H9 (cell line): Measurements from ENCODE around the gene TLX1. TPM values are rescaled to one million over a fixed set of nuclear protein-coding genes. Genes with fewer than 3 reads are reported as not detected.

ENCODE experiments used
- DNase-seq: peaks from one replicate; pipeline ENCODE4 v3.0.0-alpha.2; 2017
- H2AFZ ChIP-seq: one replicate; pipeline ENCODE4 v1.6.1; 2013; ENCODE audit warnings: mild to moderate bottlenecking, low read length, control low read depth, moderate library complexity
- H2AK5ac ChIP-seq: 2 replicates; pipeline ENCODE4 v1.6.1; 2013; ENCODE audit warnings: low read length, control low read depth, mixed read lengths; ENCODE audit not compliant: insufficient read length
- H2BK120ac ChIP-seq: one replicate; pipeline ENCODE4 v1.6.1; 2013; ENCODE audit warnings: low read depth, mild to moderate bottlenecking, low read length, control low read depth, inconsistent platforms; ENCODE audit not compliant: poor library complexity, severe bottlenecking
- H2BK12ac ChIP-seq: 2 replicates; pipeline ENCODE4 v1.6.1; 2013; ENCODE audit warnings: low read length, control low read depth, mixed read lengths, low read depth; ENCODE audit not compliant: insufficient read length
- H2BK15ac ChIP-seq: 2 replicates; pipeline ENCODE4 v1.6.1; 2013; ENCODE audit warnings: low read depth, low read length, control low read depth
- H2BK20ac ChIP-seq: one replicate; pipeline ENCODE4 v1.6.1; 2013; ENCODE audit warnings: low read depth, mild to moderate bottlenecking, low read length, control low read depth, inconsistent platforms; ENCODE audit not compliant: poor library complexity, severe bottlenecking
- H2BK5ac ChIP-seq: 2 replicates; pipeline ENCODE4 v1.6.1; 2013; ENCODE audit warnings: low read length, control low read depth, mixed read lengths; ENCODE audit not compliant: insufficient read length
- H3K14ac ChIP-seq: 2 replicates; pipeline ENCODE4 v1.6.1; 2013; ENCODE audit warnings: low read length, control low read depth; ENCODE audit not compliant: insufficient read depth
- H3K18ac ChIP-seq: 2 replicates; pipeline ENCODE4 v1.6.1; 2013; ENCODE audit warnings: low read depth, mild to moderate bottlenecking, mixed read lengths, low read length, control low read depth; ENCODE audit not compliant: insufficient read length
- H3K23ac ChIP-seq: 2 replicates; pipeline ENCODE4 v1.6.1; 2013; ENCODE audit warnings: low read length, control low read depth, mixed read lengths, low read depth; ENCODE audit not compliant: insufficient read length
- H3K23me2 ChIP-seq: 2 replicates; pipeline ENCODE4 v1.6.1; 2013; ENCODE audit warnings: low read depth, mild to moderate bottlenecking, mixed read lengths, low read length, control low read depth; ENCODE audit not compliant: insufficient read length, poor library complexity, severe bottlenecking
- H3K27ac ChIP-seq: 2 replicates; pipeline ENCODE4 v1.5.1; 2013; ENCODE audit warnings: low read length, control low read depth, mixed read lengths, low read depth; ENCODE audit not compliant: insufficient read length
- H3K27me3 ChIP-seq: 2 replicates; pipeline ENCODE4 v1.6.1; 2013; ENCODE audit warnings: low read length, control low read depth, inconsistent platforms; ENCODE audit not compliant: insufficient read depth
- H3K4ac ChIP-seq: 2 replicates; pipeline ENCODE4 v1.6.1; 2013; ENCODE audit warnings: low read depth, mild to moderate bottlenecking, control low read depth, inconsistent platforms, low read length, moderate library complexity
- H3K4me1 ChIP-seq: 2 replicates; pipeline ENCODE4 v1.6.1; 2013; ENCODE audit warnings: low read length, control low read depth, inconsistent platforms; ENCODE audit not compliant: insufficient read depth
- H3K4me2 ChIP-seq: 2 replicates; pipeline ENCODE4 v1.6.1; 2013; ENCODE audit warnings: low read length, control low read depth, mixed read lengths; ENCODE audit not compliant: insufficient read length, insufficient read depth
- H3K56ac ChIP-seq: 2 replicates; pipeline ENCODE4 v1.6.1; 2013; ENCODE audit warnings: low read depth, mild to moderate bottlenecking, mixed read lengths, low read length, control low read depth; ENCODE audit not compliant: insufficient read length
- H3K79me1 ChIP-seq: 2 replicates; pipeline ENCODE4 v1.6.1; 2013; ENCODE audit warnings: low read depth, mild to moderate bottlenecking, moderate library complexity, low read length, control low read depth, inconsistent platforms; ENCODE audit not compliant: insufficient read depth, poor library complexity, severe bottlenecking
- H3K79me2 ChIP-seq: 2 replicates; pipeline ENCODE4 v1.6.1; 2013; ENCODE audit warnings: low read length, control low read depth, inconsistent platforms; ENCODE audit not compliant: insufficient read depth
- H3K9ac ChIP-seq: 2 replicates; pipeline ENCODE4 v1.6.1; 2013; ENCODE audit warnings: low read length, control low read depth, mixed read lengths; ENCODE audit not compliant: insufficient read length; ENCODE audit errors: extremely low read depth
- H3K9me3 ChIP-seq: one replicate; pipeline ENCODE4 v1.6.1; 2013; ENCODE audit warnings: low read depth, low read length, inconsistent platforms; ENCODE audit not compliant: control insufficient read depth
- H3T11ph ChIP-seq: one replicate; pipeline ENCODE4 v1.6.1; 2013; ENCODE audit warnings: mild to moderate bottlenecking, low read length, control low read depth, inconsistent platforms
- H4K20me1 ChIP-seq: one replicate; pipeline ENCODE4 v1.6.1; 2013; ENCODE audit not compliant: control insufficient read depth, insufficient read length, insufficient read depth
- H4K5ac ChIP-seq: 2 replicates; pipeline ENCODE4 v1.6.1; 2013; ENCODE audit warnings: low read depth, mild to moderate bottlenecking, mixed read lengths, low read length, control low read depth; ENCODE audit not compliant: insufficient read length
- H4K8ac ChIP-seq: replicated peaks from 2 replicates; pipeline ENCODE4 v1.6.1; 2013; ENCODE audit warnings: low read length, control low read depth, mixed read lengths, low read depth; ENCODE audit not compliant: insufficient read length
- H4K91ac ChIP-seq: 2 replicates; pipeline ENCODE4 v1.6.1; 2013; ENCODE audit warnings: low read depth, mild to moderate bottlenecking, moderate library complexity, mixed read lengths, low read length, control low read depth; ENCODE audit not compliant: insufficient read length
- H3K27ac Mint-ChIP-seq, 3 experiments: 2 replicates in 2 of 3; 3 replicates in 1 of 3; pipeline ENCODE4 v1.8.0; 2020 to 2021; ENCODE audit warnings: mixed read lengths in 3 of 3, mild to moderate bottlenecking in 1 of 3, moderate library complexity in 1 of 3
- H3K27me3 Mint-ChIP-seq: 2 replicates; pipeline ENCODE4 v1.8.0; 2021; ENCODE audit warnings: low read depth, mild to moderate bottlenecking, moderate library complexity, mixed read lengths
- H3K36me3 Mint-ChIP-seq, 3 experiments: 2 replicates in 2 of 3; 3 replicates in 1 of 3; pipeline ENCODE4 v1.8.0; 2020 to 2021; ENCODE audit warnings: low read depth in 3 of 3, mixed read lengths in 3 of 3; ENCODE audit not compliant: insufficient read depth in 1 of 3
- H3K4me1 Mint-ChIP-seq, 2 experiments: 2 replicates each; pipeline ENCODE4 v1.8.0; 2020; ENCODE audit warnings: mixed read lengths in 2 of 2
- H3K4me3 Mint-ChIP-seq, 2 experiments: 2 replicates in 1 of 2; 3 replicates in 1 of 2; pipeline ENCODE4 v1.8.0; 2020 to 2021; ENCODE audit warnings: mild to moderate bottlenecking in 2 of 2, mixed read lengths in 2 of 2, moderate library complexity in 1 of 2
- H3K9me3 Mint-ChIP-seq, 2 experiments: 2 replicates in 1 of 2; 3 replicates in 1 of 2; pipeline ENCODE4 v1.8.0; 2020; ENCODE audit warnings: mild to moderate bottlenecking in 2 of 2, mixed read lengths in 2 of 2, moderate library complexity in 1 of 2
- CTCF ChIP-seq: fragments of 200-600 bp; sonication (generic); conservative IDR thresholded peaks from 3 replicates; pipeline ENCODE4 v1.8.0; 2021; ENCODE audit warnings: antibody characterized with exemption, mild to moderate bottlenecking
- whole genome bisulfite sequencing: extraction: QIAGEN DNeasy Blood & Tissue Kit; methylation state at CpG from one replicate; pipeline ENCODE4 v1.1.7; 2013; ENCODE audit warnings: missing lambda C conversion rate, low lambda C conversion rate, mixed read lengths; ENCODE audit not compliant: insufficient read length; ENCODE audit errors: extremely low coverage; 5-methylcytosine and 5-hydroxymethylcytosine counted together
- total RNA-seq: library from RNA; stranded (reverse); gene quantifications from 2 replicates; pipeline ENCODE4 v1.2.1, GENCODE V29; 2021

TLX1 gene
- total RNA-seq, 1 experiment from 2014 or later = not detected

DNA sequence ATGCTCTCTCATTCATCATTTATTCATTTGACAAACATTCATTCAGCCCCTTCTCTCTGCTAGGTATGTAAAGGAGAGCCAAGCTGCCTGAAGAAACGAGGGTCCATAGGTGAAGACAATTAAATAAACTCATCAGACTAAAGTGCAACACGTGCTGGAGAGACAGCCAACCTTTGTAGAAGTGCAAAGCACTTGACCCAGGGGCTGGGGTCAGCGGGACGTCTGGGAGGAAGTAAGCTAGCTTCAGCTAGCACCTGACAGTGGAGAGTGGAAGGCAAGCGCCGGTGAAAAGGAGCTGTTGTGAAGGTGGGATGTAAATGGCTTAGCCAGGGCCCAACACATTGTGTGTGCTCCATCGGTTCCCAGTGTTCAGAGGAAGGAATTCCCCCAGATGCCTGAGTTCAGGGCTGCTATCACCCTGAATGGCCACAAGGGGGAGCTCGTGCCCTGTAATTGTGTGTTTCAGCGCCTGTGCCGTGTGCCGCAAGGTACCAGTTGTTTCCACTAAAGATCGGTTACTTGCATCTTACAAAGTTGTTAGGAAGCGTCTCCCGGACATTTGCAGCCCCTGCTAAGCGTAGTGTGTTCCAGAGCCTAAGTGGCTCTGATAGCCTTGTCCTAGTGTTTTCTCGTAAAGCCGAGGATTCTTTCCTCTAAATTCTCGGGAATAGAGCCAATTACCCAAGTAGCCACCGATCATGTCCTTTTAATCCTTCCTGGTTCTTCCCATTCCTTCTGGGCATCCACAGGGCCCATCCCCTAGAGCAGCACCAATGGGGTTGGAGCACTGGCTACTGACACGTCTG is 30.6 kb downstream of the TLX1 start:
- DNase-seq = peak; percentile 91

More for the DNA sequence above, 30.6 kb downstream of the TLX1 start:
- WGBS = no CpG with 5 or more reads among the region's 20 CpGs
- Histone ChIP-seq H3K56ac (no peak overlapping the region), H3T11ph (no peak overlapping the region), H3K9ac (no peak overlapping the region), H4K91ac (no peak overlapping the region), H3K9me3 (no peaks in the 10 kb centered on the region), H4K5ac (no peak overlapping the region), H3K4ac (no peak overlapping the region), H2BK15ac (no peak overlapping the region), H3K18ac (no peak overlapping the region), H4K8ac (no peak overlapping the region), H2BK5ac (no peak overlapping the region), H3K79me2 (no peaks in the 10 kb centered on the region), H3K4me2 (peak overlapping the region; percentile 41), H2BK12ac (no peak overlapping the region), H3K23ac (no peak overlapping the region), H3K4me1 (no peaks in the 10 kb centered on the region), H3K27me3 (peaks cover 3% of the 10 kb centered on the region; the same call in 1 of the 2 replicates), H3K79me1 (no peaks in the 10 kb centered on the region), H3K27ac (no peak overlapping the region), H4K20me1 (no peaks in the 10 kb centered on the region), H2AFZ (no peak overlapping the region), H2BK120ac (no peak overlapping the region), H2BK20ac (no peak overlapping the region), H2AK5ac (no peak overlapping the region), H3K23me2 (no peaks in the 10 kb centered on the region), H3K14ac (no peak overlapping the region)
- Mint-ChIP-seq H3K27me3 (peaks cover 84% of the 10 kb centered on the region), H3K9me3 (peaks cover 0 to 11% of the 10 kb centered on the region in 2 experiments; a peak in 4 of 5 replicates), H3K36me3 (no peaks in the 10 kb centered on the region), H3K27ac (no peak overlapping the region), H3K4me3 (peak overlapping the region; percentile 13 to 55), H3K4me1 (peaks cover 12 to 22% of the 10 kb centered on the region in 2 experiments)
- TF ChIP-seq CTCF = peak; percentile 98
